GM18909 (cell line): ENCODE data around the gene PDE3A.

ENCODE experiments used
- ATAC-seq: cut with Tn5 transposase; IDR thresholded peaks from one replicate; pipeline ENCODE4 v1.9.1; 2021; ENCODE audit warnings: mild to moderate bottlenecking; ENCODE audit not compliant: unreplicated experiment, poor library complexity

PDE3A gene

GRCh38 chr12:20452496-20453010, 84.2 kb downstream of the PDE3A start:
- no peak for ATAC-seq

DNA sequence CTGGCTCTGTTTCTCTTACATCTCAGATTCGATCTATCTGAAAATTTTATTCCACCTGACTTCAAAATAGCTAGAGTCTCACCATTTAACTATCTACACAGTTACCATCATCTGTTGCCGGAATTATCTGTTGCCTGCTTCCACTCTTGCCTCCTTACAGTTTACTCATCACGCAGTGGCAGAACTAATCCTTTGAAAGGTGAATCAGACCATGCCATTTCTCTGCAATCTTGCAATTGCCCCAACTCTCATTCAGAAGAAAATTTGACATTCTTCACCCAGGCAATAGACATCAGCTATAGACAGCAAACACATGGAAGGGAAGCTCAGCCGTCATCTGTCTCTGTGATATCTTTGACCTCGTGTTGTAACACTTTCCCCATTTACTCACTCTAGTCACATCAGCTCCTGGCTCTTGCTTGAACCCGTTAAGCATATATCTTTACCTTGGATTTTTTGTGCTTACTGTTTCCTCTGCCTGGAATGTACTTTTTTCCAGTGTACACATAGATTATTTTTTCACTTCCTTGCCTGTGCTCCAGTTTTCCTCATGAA, 85.5 kb downstream of the PDE3A start:
- no peak for ATAC-seq

- ATAC-seq: no peak
Measured at GRCh38 chr12:20455001-20455706, 86.8 kb downstream of the PDE3A start.

GRCh38 chr12:20457582-20457981, 89.2 kb downstream of the PDE3A start:
- no peak for ATAC-seq

GRCh38 chr12:20458011-20458410, 89.7 kb downstream of the PDE3A start:
- ATAC-seq: no peak

DNA sequence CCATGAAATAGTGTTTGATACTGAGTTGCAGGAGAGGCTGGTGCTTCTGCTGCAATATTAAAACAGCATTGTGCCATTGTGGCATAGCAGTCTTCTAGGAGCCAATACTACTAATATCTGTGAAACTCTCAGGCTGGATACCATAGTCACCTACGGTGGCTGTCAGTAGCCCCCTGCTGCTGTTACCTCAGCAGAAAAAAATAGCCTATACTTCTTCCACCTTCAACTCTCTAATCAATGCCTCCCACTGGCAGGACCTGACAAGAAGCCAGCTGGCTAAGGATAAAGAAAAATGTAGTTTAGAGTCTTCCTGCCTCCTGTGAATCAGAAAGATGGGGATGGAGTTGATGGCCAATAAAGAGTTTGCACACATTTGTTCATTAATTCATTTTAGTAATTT, 91.6 kb downstream of the PDE3A start:
- ATAC-seq: no peak

DNA sequence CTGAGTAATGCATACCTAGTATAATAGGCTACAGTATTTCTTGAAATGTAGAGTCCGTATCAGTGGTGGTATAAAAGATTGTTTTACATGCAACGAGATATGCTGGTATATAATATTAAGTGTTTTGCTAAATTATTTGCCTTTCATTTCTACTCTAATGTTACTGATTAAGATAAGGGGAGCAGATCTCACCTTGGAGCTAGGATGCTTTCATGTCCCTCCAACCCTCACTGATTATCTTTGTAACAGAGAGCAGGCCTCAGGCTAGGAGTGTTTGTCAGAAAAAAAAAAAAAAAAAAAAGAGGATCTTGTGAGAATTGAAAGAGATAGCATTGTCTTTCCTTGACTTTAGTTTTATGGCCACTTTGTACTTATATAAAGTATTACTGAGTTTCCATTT, 92.6 kb downstream of the PDE3A start:
- ATAC-seq: no peak

- ATAC-seq: no peak
Measured at GRCh38 chr12:20463913-20464524, 95.7 kb downstream of the PDE3A start.

GRCh38 chr12:20469300-20469699, 101.0 kb downstream of the PDE3A start:
- ATAC-seq: no peak

GRCh38 chr12:20469756-20470155, 101.4 kb downstream of the PDE3A start:
- no peak for ATAC-seq

- ATAC-seq: no peak
Measured at GRCh38 chr12:20472102-20472782, 103.9 kb downstream of the PDE3A start.

DNA sequence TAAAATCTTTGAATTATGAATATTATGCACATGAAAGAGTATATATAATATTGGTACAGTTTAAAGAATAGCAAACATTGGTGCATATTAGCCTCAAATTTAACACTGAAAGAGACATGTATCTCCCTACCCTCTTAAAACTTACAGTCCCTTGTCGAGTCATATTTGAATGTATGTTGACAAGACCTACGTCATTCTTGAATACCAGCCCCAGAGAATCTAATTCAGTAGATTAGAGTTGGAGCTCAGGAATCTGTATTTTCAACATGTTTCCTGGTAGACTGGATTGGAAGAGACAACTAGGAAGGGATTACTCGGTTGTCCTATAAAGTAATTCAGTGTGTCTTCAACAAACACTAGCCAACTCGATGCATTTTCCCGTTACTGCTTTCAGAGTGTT, 104.8 kb downstream of the PDE3A start:
- no peak for ATAC-seq

DNA sequence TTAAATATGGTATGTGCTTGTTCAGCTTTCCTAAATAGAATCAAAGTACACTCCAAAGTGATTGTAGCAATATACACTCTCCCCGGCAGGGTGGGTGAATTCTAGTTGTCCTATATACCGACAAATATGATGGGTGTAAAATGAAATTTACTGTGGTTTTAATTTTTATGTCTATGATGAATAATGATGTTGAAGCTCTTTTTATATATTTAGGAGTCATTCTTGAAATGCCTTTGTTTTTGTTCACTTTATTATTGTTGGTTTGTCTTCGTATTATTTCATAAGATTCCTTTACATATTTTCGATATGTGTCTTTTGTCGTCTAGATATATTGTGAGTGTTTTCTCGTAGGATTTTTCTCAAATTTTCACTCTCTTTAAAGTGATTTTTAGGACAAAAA, 105.7 kb downstream of the PDE3A start:
- no peak for ATAC-seq

DNA sequence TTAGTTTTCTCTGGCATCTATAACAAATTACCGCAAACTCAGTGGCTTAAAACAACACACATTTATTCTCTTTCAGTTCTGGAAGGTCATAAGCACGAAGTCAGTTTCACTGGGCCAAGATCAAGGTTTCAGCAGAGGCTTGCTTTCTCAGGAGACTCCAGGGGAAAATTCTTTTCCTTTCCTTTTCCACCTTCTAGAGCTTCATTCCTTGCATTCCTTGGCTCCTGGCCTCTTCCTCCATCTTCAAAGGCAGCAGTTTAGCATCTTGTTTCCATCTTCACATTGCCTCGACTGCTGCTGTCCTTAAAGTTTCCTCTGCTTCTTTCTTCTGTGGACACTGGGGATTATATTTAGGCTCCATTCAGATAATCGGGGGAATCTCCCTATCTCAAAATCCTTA, 106.1 kb downstream of the PDE3A start:
- no peak for ATAC-seq

DNA sequence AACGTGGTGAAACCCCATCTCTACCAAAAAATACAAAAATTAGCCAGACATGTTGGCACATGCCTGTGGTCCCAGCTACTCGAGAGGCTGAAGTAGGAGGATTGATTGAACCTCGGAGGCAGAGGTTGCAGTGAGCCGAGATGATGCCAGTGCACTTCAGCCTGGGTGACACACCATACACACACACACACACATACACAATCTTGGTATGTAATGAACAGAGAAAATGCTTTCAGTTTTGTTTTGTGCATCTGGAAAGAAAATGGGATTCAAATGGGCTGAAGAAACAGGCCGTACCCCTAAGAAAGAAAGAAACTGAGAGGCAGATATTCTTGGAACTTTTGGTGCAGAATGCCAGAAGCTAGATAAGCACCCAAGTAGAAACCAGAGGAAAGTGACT, 107.2 kb downstream of the PDE3A start:
- ATAC-seq: no peak

GRCh38 chr12:20476551-20476950, 108.2 kb downstream of the PDE3A start:
- ATAC-seq: no peak

DNA sequence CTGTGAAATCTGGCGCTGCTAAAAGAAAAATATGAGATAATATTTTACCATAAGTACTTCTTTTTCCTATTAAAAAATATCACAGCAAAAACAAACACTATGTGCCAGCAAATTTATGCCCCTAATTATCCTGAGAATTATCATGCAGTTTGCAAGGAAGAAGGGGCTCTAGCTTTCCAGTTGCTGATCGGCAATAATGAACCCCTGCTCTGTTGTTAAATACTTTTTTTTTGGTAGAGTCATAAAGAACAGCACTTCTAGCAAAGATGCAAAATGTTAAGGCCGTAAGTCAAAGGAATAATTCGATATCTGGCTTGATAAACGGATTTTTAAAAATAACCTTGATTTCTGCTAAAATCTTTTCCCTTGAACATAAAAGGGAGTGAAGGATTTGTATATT, 108.9 kb downstream of the PDE3A start:
- ATAC-seq: no peak

GRCh38 chr12:20477672-20478071, 109.3 kb downstream of the PDE3A start:
- no peak for ATAC-seq

GRCh38 chr12:20482491-20483054, 114.2 kb downstream of the PDE3A start:
- ATAC-seq: no peak

DNA sequence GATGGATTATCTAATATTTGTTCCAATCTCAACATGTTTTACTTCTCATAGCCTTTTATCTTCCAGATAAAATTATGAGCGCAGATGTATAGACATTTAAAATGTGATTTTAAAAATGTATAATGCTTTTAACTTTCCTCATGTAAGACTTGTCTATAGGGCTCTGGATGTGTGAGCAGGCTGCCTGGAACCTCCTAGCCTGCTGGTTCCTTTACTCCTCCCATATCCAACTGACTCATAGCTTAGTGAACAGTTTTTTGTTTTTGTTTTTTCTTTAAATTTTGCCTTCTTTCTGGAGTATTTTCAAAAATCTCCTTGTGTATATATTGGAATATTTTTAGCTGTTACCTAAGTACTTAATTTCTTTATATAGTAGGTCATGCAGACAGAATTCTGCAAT, 115.4 kb downstream of the PDE3A start:
- ATAC-seq: no peak

DNA sequence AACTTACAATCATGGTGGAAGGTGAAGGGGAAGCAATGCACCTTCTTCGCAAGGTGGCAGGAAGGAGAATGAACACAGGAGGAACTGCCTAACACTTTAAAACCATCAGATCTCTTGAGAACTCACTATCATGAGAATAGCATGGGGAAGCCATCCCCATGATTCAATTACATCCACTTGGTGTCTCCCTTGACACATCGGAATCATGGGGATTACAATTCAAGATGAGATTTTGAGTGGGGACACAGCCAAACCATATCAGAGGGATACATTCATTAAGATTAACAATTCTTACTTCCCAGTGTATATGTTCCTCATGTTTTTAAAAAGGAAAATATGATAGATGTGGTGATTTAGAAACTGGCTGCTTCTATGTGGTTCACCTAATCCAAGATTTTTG, 117.9 kb downstream of the PDE3A start:
- no peak for ATAC-seq
